C4-2B (cell line): Measurements from ENCODE around the gene WDR7.

Source experiments
- H3K27ac ChIP-seq: fragments of 450-650 bp; 2 replicates; pipeline ENCODE4 v1.5.1; 2017
- ZFX ChIP-seq: fragments of 450-650 bp; IDR thresholded peaks from 2 replicates; pipeline ENCODE4 v1.6.1; 2017
- TF ChIP-seq, protein P1 (sequence below): fragments of 450-650 bp; conservative IDR thresholded peaks from 2 replicates; pipeline ENCODE4 v1.5.1; 2017; ENCODE audit warnings: mild to moderate bottlenecking

Gene WDR7

DNA sequence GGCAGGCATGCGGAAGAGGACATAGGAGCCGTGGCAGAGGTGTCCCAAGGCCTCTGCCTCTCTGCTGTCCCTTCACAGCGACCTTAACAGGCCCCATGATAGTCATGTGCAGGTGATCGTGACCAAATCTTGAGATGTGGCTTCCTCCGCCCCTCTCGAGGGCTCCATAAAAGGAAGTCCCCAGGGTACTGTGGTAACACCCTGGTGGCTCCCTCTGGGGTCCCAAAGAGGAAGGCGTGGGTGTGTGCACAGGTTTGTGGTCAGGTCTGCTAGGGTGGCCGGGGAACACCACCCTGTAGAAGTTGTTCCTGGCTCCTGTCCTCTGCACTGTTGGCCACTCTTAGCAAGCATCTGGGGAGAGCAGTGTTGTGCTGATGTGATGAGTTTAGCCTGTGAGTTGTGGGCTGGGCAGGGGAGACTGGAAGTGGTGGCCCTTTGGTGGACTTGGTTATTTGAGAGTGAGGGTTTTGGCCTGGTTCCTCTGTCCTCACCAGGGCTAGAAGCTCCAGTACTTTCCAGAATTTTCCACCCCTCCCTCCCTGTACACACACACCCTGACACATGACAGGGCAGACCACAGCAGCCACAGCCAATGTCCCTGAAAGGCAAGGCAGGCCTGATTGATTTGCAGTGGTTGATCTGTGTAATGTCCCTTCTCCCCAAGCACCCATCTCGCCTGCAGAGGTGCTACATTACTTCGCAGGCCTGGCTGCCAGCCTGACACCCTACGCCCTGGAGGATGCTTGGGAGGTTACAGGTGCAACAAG lies 426.8 kb downstream of the WDR7 start:
- H3K27ac ChIP-seq = no peak overlapping the region
- no peak for TF ChIP-seq ZFX
- TF ChIP-seq, protein P1, sequence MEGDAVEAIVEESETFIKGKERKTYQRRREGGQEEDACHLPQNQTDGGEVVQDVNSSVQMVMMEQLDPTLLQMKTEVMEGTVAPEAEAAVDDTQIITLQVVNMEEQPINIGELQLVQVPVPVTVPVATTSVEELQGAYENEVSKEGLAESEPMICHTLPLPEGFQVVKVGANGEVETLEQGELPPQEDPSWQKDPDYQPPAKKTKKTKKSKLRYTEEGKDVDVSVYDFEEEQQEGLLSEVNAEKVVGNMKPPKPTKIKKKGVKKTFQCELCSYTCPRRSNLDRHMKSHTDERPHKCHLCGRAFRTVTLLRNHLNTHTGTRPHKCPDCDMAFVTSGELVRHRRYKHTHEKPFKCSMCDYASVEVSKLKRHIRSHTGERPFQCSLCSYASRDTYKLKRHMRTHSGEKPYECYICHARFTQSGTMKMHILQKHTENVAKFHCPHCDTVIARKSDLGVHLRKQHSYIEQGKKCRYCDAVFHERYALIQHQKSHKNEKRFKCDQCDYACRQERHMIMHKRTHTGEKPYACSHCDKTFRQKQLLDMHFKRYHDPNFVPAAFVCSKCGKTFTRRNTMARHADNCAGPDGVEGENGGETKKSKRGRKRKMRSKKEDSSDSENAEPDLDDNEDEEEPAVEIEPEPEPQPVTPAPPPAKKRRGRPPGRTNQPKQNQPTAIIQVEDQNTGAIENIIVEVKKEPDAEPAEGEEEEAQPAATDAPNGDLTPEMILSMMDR = no peak

DNA sequence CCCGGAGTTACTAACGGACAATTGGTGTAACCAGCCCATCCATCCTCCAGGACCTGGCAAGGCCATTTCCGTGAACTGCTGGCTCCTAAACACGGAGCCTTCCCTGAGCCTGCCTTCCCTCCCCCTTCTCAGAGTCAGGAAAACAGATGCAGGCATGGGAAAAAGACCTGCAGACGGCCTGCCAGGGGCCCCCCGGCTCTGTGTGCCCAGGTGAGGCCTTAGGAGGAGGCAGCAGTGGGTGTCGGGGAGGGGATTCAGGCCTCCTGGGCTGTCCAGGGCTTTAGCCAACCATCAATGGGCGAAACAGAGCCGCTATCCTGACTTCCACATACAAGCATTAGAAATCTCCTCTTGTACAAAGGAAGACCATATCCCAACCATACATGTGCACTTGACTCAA lies 427.5 kb downstream of the WDR7 start:
- TF ChIP-seq, protein P1 = no peak
- no peak for TF ChIP-seq ZFX
- H3K27ac ChIP-seq = no peak overlapping the region

DNA sequence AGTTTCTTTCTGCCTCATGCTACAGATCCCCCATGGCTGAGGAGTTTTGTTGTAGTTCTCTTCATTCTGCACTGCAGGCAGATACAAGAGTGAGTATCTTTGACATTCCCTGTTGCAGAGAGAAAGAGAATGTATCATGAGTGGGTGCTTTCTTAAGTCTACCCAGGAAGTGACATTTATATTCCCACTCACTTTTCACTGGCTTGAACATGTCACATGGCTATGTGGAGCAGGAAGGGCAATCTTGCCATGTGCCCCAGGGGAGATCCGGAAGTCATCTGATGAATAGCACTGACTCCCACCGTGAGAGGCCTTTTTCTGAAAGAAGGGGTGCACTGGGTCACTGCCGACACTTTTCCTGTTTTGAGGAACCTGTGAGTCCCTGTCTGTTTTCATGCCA lies 429.3 kb downstream of the WDR7 start:
- H3K27ac ChIP-seq = no peak overlapping the region
- TF ChIP-seq ZFX = no peak
- TF ChIP-seq, protein P1 = no peak

DNA sequence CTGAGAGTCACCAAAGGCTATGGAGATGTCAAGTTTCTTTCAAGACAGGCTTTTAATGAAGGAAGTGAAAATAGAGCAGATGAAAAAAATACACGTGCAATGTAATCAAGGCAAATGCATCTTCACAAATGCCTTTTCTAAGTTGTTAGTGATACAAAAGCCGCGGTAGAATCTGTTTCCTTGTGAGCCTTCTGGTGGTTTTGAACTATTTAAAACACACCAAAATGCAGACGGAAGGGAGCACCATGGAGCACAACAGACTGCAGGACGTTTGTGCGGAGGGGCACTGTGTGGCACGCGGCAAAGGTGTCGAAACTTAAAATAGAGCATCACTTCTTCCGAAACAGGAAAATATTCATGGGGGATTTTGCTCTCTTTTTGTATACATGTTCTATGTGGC lies 430.7 kb downstream of the WDR7 start:
- H3K27ac ChIP-seq = no peak overlapping the region
- TF ChIP-seq ZFX = no peak
- TF ChIP-seq, protein P1 = no peak

DNA sequence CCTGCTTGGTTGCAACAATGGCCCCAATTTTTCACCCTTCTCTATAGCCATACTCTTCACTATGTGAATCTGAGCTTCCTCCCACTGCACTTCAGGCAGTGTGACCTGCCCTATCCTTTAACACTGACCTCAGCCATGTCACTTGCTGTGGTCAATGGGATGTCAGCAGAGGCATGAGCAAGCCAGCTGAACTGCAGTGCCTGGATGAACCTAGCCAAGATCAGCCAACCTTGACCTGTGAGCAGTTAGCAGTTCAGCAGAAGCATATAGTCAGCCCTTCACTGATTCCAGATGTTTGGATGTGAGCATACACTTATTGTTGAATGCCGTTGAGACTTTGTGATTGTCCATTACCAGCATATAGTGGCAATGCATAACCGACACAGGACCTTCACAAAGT lies 432.3 kb downstream of the WDR7 start:
- H3K27ac ChIP-seq = no peak overlapping the region
- no peak for TF ChIP-seq ZFX
- TF ChIP-seq, protein P1 = no peak

DNA sequence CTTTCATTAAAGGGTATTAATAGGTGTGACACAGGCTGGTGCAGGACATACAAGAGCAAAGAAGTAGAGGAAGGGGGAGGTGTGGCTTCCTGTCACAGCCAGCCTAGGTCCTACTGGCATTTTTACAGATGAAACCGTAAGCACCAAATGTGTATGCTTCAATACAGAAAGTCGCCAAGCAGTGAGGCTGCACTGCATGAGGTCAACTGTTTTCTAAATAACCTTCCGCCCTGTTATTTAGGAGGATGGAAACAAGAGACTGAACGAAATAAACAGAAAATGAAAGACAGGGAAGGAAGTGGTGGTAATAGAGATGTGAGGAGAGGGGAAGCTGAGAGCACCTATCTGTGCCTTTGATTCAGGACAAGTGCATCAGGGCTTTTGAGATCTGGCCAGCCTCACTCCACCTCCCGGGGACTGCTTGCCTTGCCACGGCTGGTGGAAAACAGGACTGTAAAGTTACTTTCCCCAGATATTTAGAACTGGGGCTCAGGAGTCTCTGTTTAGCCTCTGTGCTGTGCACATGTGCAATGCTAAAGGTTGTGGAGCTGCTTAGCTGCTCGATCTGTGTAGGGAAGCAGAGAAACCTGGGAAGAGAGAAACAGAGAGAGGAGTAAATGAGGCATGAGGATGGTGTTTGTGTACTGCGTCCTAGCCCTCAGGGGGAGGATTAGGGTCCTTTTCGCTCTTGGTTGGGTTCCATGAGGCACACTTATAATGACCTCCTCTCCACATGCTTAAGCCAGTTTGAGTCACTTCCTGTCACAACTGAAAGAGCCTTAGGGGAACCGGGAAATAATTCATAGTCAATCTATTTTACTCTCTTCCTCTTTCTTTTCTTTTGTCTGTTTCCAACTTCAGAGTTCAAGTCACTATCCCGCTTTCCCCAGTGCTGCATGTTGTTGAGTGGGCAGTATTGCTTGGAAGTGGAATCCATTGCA lies 433.4 kb downstream of the WDR7 start:
- TF ChIP-seq, protein P1 = no peak
- TF ChIP-seq ZFX = no peak

DNA sequence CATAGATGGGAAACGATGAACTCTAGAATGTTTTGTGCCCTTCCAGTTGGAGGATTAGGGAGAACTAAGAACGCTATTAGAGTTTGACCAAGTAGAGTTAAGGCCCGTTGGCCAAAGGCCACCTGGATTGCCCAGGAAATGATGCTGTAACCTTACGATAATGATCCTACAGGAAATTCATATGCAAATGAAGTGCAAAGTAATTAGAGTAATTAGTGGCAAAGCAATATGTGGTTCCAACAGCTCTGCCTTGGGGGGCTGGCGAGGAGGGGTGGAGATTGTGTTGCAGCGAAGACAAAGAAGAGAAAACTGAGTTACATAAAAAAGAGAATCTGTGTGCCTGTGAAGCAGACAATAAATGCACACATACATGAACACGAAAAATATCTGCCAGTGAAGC lies 434.2 kb downstream of the WDR7 start:
- TF ChIP-seq ZFX = no peak
- TF ChIP-seq, protein P1 = no peak
- H3K27ac ChIP-seq = no peak overlapping the region

More for the DNA sequence above, 433.4 kb downstream of the WDR7 start:
- no peak overlapping the region for H3K27ac ChIP-seq
